ENCODE data around the gene AP1S3. TPM values are rescaled to one million over a fixed set of nuclear protein-coding genes. Genes with fewer than 3 reads are reported as not detected.
A peak's percentile ranks its signal among the peaks of the same experiment; 100 is the strongest.

AP1S3 gene
- total RNA-seq, 1 donor from 2014 or later: 0.80 TPM

DNA sequence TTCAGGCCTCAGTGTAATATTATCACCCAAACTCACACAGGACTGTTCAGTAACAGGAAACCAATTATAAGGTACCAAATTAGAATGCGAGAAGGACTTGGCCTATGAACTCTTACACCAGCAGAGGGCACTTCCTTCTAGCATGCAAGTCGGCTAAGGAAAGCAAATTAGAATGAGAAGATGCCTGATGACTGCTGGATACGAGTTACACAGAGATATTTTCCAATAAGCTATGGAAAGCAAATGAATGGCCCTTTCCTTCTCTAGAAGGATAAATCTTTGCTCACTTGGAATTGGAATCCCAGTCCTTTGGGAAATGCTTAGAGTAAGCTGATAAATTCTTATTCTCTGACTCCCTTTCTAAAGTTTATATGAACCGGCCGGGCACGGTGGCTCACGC, 109.8 kb downstream of the AP1S3 start:
- Mint-ChIP-seq H3K36me3 (ENCODE audit: low read depth, unreplicated experiment) (no peaks in the 10 kb centered on the region), H3K9me3 (ENCODE audit: unreplicated experiment) (no peaks in the 10 kb centered on the region), H3K4me1 (ENCODE audit: unreplicated experiment) (peaks cover 28% of the 10 kb centered on the region), H3K27me3 (ENCODE audit: unreplicated experiment) (peaks cover 4% of the 10 kb centered on the region), H3K27ac (ENCODE audit: unreplicated experiment) (no peak overlapping the region), H3K4me3 (ENCODE audit: unreplicated experiment) (no peak overlapping the region)
- peak; percentile 18 for DNase-seq (ENCODE audit: low spot score)
- TF ChIP-seq CTCF (IDR thresholded peaks at IDR 0.05; ENCODE audit: unreplicated experiment): peak; percentile 48

DNA sequence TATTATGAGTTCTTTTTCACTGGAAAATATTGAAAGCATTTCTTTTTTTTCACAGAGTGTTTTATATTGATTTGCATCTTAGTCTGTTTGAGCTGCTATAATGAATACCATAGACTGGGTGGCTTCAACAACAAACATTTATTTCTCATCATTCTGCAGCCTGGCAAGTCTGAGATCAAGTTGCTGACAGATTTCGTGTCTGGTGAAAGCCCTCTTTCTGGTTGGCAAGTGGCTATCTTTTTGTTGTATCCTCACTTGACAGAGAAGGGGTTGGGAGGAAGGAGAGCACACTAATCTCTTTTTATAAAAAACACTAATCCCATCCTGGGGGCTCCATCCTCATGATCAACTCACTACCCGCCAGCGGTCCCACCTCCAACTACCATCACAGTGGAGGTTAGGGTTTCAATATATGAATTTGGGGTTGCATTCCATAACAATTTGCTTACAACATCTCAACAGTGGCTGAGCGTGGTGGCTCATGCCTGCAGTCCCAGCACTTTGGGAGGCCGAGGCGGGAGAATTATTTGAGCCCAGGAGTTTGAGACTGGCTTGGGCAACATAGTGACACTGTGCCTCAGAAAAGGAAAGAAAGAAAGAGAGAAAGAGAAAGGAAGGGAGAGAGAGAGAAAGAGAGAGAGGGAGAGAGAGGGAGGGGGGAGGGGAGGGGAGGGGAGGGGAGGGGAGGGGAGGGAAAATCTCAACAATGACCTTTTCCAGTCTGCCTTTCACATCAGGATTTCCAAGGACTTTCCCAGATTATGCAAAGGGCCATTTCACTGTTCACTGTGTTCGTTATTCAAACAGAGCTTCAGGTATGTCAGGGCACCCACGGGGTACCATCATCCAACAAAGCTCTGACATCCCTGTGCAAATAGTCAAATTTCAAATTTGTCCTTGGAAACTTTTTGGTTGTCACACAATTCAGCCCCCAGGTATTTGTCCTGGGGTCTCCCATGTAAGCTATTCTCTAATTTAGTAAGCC, 111.1 kb downstream of the AP1S3 start:
- Mint-ChIP-seq H3K4me1 (ENCODE audit: unreplicated experiment) (peaks cover 28% of the 10 kb centered on the region), H3K36me3 (ENCODE audit: low read depth, unreplicated experiment) (no peaks in the 10 kb centered on the region), H3K27me3 (ENCODE audit: unreplicated experiment) (peaks cover 7% of the 10 kb centered on the region), H3K9me3 (ENCODE audit: unreplicated experiment) (no peaks in the 10 kb centered on the region), H3K27ac (ENCODE audit: unreplicated experiment) (peak overlapping the region; percentile 95), H3K4me3 (ENCODE audit: unreplicated experiment) (no peak overlapping the region)
- DNase-seq (ENCODE audit: low spot score): no peak
- TF ChIP-seq CTCF (IDR thresholded peaks at IDR 0.05; ENCODE audit: unreplicated experiment): no peak

GRCh38 chr2:223725494-223725893, 111.9 kb downstream of the AP1S3 start:
- Mint-ChIP-seq H3K36me3 (ENCODE audit: low read depth, unreplicated experiment) (no peaks in the 10 kb centered on the region), H3K4me1 (ENCODE audit: unreplicated experiment) (peaks cover 28% of the 10 kb centered on the region), H3K9me3 (ENCODE audit: unreplicated experiment) (no peaks in the 10 kb centered on the region), H3K27ac (ENCODE audit: unreplicated experiment) (peak overlapping the region; percentile 95), H3K27me3 (ENCODE audit: unreplicated experiment) (peaks cover 7% of the 10 kb centered on the region), H3K4me3 (ENCODE audit: unreplicated experiment) (no peak overlapping the region)
- peak; percentile 72 for DNase-seq (ENCODE audit: low spot score)
- TF ChIP-seq CTCF (IDR thresholded peaks at IDR 0.05; ENCODE audit: unreplicated experiment): no peak

DNA sequence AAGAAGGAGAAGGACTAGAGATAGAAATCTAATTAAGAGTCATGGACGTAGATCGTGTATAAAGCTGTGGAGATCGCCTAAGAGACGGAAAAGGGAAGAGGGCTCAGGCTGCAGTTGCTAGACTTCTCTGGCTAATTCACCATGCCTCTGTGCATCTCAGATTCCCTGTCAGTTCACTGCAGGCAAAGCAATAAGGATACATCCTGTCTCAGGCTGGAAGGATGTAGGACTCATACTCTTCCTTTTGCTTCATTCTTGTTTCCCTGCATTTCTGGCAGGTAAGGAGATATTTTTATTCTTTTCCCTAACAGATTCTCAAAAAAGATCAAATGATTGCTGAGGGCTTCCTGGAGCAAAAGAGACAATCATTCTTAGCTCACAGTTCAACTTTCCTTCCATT, 112.5 kb downstream of the AP1S3 start:
- Mint-ChIP-seq H3K27me3 (ENCODE audit: unreplicated experiment) (peaks cover 4% of the 10 kb centered on the region), H3K9me3 (ENCODE audit: unreplicated experiment) (no peaks in the 10 kb centered on the region), H3K27ac (ENCODE audit: unreplicated experiment) (peak overlapping the region; percentile 95), H3K4me1 (ENCODE audit: unreplicated experiment) (peaks cover 28% of the 10 kb centered on the region), H3K36me3 (ENCODE audit: low read depth, unreplicated experiment) (no peaks in the 10 kb centered on the region), H3K4me3 (ENCODE audit: unreplicated experiment) (no peak overlapping the region)
- TF ChIP-seq CTCF (IDR thresholded peaks at IDR 0.05; ENCODE audit: unreplicated experiment): no peak
- no peak for DNase-seq (ENCODE audit: low spot score)

GRCh38 chr2:223723954-223724411, 113.4 kb downstream of the AP1S3 start:
- Mint-ChIP-seq H3K9me3 (ENCODE audit: unreplicated experiment) (no peaks in the 10 kb centered on the region), H3K36me3 (ENCODE audit: low read depth, unreplicated experiment) (no peaks in the 10 kb centered on the region), H3K4me3 (ENCODE audit: unreplicated experiment) (no peak overlapping the region), H3K4me1 (ENCODE audit: unreplicated experiment) (peaks cover 28% of the 10 kb centered on the region), H3K27ac (ENCODE audit: unreplicated experiment) (peak overlapping the region; percentile 95), H3K27me3 (ENCODE audit: unreplicated experiment) (peaks cover 4% of the 10 kb centered on the region)
- no peak for TF ChIP-seq CTCF (IDR thresholded peaks at IDR 0.05; ENCODE audit: unreplicated experiment)
- DNase-seq (ENCODE audit: low spot score): no peak

Data from endothelial cell (in vitro differentiated cells).